ENCODE data around the gene CASQ1. TPM values are rescaled to one million over a fixed set of nuclear protein-coding genes. Genes with fewer than 3 reads are reported as not detected.

The CASQ1 gene
- total RNA-seq, 2 donors from 2014 or later, result not detected

DNA sequence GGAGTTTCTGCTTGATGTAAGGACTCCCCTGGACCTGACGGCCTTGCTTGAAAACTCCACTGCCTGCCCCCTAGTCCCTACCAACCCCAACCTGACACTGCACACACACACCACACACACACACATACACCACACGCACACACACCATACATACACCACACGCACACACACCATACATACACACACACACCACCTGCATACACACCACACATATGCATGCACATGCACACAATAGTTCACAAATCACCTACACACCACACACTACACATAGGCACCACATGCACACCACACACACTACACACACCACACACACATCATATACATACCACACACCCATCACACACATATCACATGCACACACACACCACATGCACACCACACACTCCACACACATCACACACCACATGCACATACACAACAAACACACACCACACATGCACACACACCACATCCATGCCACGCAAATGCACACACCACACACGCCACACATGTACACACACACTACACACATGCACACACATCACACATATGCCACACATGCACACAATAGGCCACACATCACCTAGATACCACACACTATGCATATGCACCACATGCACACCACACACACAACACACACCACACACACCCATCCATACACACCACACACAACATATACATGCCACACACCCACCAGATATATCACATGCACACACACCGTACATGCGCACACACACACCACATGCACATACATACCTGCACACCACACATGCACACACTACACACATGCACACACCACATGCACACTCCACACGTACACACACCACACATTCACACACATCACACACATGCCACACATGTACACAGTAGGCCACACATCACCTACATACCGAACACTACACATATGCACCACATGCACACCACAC, 3.7 kb downstream of the CASQ1 start:
- Histone ChIP-seq H3K4me1 (peaks cover 12% of the 10 kb centered on the region), H3K36me3 (replicated peaks in 1 of 2; ENCODE audit: insufficient read depth in 1 of 2, low read depth in 2 of 2) (no peaks in the 10 kb centered on the region), H3K27me3 (no peaks in the 10 kb centered on the region), H3K27ac (no peak overlapping the region), H3K4me3 (no peak overlapping the region), H3K9me3 (no peaks in the 10 kb centered on the region)
- TF ChIP-seq, protein P1, sequence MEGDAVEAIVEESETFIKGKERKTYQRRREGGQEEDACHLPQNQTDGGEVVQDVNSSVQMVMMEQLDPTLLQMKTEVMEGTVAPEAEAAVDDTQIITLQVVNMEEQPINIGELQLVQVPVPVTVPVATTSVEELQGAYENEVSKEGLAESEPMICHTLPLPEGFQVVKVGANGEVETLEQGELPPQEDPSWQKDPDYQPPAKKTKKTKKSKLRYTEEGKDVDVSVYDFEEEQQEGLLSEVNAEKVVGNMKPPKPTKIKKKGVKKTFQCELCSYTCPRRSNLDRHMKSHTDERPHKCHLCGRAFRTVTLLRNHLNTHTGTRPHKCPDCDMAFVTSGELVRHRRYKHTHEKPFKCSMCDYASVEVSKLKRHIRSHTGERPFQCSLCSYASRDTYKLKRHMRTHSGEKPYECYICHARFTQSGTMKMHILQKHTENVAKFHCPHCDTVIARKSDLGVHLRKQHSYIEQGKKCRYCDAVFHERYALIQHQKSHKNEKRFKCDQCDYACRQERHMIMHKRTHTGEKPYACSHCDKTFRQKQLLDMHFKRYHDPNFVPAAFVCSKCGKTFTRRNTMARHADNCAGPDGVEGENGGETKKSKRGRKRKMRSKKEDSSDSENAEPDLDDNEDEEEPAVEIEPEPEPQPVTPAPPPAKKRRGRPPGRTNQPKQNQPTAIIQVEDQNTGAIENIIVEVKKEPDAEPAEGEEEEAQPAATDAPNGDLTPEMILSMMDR (IDR thresholded peaks at IDR 0.05), result no peak
- no peak for TF ChIP-seq POLR2A (IDR thresholded peaks at IDR 0.05)
- WGBS, 2 donors, result 76 to 83% methylated on average over 9 of the region's 9 CpGs
- ATAC-seq, result no peak
- DNase-seq, result no peak
- intact Hi-C loops (cut with DNase I), result loop anchor here (10.0 kb wide), 2 partner anchors 61 to 101 kb away; no protein-coding TSS in a partner anchor

DNA sequence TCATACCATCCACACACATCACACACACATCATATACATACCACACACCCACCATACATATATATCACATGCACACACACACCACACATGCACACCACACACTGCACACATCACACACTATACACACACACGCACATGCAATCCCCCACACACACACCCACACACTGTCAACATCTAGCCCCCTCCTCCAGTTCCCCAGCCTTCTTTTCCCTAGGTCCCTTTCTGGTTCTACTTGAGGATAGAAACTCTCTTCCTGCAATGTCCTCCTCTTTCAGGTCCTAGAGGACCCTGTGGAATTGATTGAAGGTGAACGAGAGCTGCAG, 4.3 kb downstream of the CASQ1 start:
- peaks cover 12% of the 10 kb centered on the region for H3K4me1 ChIP-seq
- no peak for TF ChIP-seq POLR2A (IDR thresholded peaks at IDR 0.05)
- TF ChIP-seq, protein P1 (IDR thresholded peaks at IDR 0.05), result no peak
- H3K9me3 ChIP-seq, result no peaks in the 10 kb centered on the region
- WGBS, 2 donors, result 44 to 45% methylated on average over 2 of the region's 2 CpGs
- no peak overlapping the region for H3K4me3 ChIP-seq
- no peaks in the 10 kb centered on the region for H3K36me3 ChIP-seq (replicated peaks in 1 of 2; ENCODE audit: insufficient read depth in 1 of 2, low read depth in 2 of 2)
- no peak for ATAC-seq
- no peaks in the 10 kb centered on the region for H3K27me3 ChIP-seq
- no peak for DNase-seq
- intact Hi-C loops (cut with DNase I), result loop anchor here (10.0 kb wide), 2 partner anchors 60 to 100 kb away; no protein-coding TSS in a partner anchor
- H3K27ac ChIP-seq, result no peak overlapping the region

DNA sequence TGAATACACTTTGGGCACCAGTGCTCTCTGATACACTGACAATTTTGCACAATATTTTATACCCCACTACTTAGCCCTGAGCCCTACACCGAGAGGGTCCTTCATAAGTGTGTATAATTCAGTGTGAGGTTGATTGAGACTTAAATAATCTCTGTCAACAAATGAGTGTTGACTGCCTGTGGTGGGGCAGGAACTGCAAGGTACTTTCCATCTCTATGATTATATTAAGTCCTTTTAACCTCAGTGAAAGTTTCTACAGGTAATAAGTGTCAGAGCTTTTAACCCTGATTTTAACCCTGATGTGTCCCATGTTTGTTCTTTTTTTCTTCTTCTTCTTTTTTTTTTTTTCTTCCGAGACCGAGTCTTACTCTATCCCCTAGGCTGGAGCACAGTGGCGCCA, 5.8 kb downstream of the CASQ1 start:
- Histone ChIP-seq H3K4me1 (peaks cover 12% of the 10 kb centered on the region), H3K9me3 (no peaks in the 10 kb centered on the region), H3K4me3 (no peak overlapping the region), H3K27ac (no peak overlapping the region), H3K36me3 (replicated peaks in 1 of 2; ENCODE audit: insufficient read depth in 1 of 2, low read depth in 2 of 2) (no peaks in the 10 kb centered on the region), H3K27me3 (no peaks in the 10 kb centered on the region)
- TF ChIP-seq, protein P1 (IDR thresholded peaks at IDR 0.05), result no peak
- no peak for TF ChIP-seq POLR2A (IDR thresholded peaks at IDR 0.05)
- 76 to 77% methylated on average over 4 of the region's 4 CpGs for WGBS, 2 donors
- DNase-seq (no peak), ATAC-seq (no peak)
- intact Hi-C loops (cut with DNase I), result loop anchor here (10.0 kb wide), 2 partner anchors 59 to 99 kb away; no protein-coding TSS in a partner anchor

DNA sequence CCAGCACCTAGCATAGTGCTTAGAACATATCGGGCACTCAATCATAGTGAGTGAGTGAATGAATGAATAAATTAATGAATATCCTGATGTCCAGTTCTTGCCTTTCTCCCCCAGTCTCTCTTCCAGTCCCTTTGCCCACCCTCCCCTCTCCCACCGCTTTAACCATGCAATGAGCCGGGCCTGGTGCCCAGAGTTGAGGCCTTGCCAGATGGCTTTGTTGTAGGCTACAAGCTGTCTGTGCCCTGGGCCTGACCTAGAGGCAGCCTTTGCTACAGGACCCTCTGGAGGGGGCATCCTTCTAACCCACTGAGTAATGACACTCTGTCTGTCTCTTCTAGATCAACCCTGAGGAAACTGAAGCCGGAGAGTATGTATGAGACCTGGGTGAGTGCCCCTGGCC, 6.9 kb downstream of the CASQ1 start:
- Histone ChIP-seq H3K4me3 (no peak overlapping the region), H3K4me1 (peaks cover 12% of the 10 kb centered on the region), H3K27me3 (no peaks in the 10 kb centered on the region), H3K36me3 (replicated peaks in 1 of 2; ENCODE audit: insufficient read depth in 1 of 2, low read depth in 2 of 2) (no peaks in the 10 kb centered on the region), H3K27ac (no peak overlapping the region), H3K9me3 (no peaks in the 10 kb centered on the region)
- WGBS, 2 donors, result 89 to 96% methylated on average over 3 to 4 of the region's 4 CpGs
- DNase-seq (no peak), ATAC-seq (no peak)
- intact Hi-C loops (cut with DNase I), result loop anchor here (10.0 kb wide), 2 partner anchors 58 to 98 kb away; no protein-coding TSS in a partner anchor
- no peak for TF ChIP-seq POLR2A (IDR thresholded peaks at IDR 0.05)
- TF ChIP-seq, protein P1 (IDR thresholded peaks at IDR 0.05), result no peak

All from body of pancreas (tissue), 4 donors.